Neural progenitor cell (in vitro differentiated cells): Measurements from ENCODE around the gene CIB4. TPM values are rescaled to one million over a fixed set of nuclear protein-coding genes. Genes with fewer than 3 reads are reported as not detected.

ENCODE experiments used
- DNase-seq: peaks from one replicate; pipeline ENCODE4 v3.0.0-alpha.2; 2016; ENCODE audit warnings: low spot score
- H2AFZ ChIP-seq: fragments of 200-600 bp; sonication (generic); replicated peaks from 2 replicates; pipeline ENCODE4 v1.6.1; 2016; ENCODE audit warnings: antibody characterized with exemption
- H3F3A ChIP-seq: fragments of 200-600 bp; sonication (generic); 2 replicates; pipeline ENCODE4 v1.6.1; 2016; ENCODE audit warnings: antibody characterized with exemption, low read depth
- H3K27ac ChIP-seq: fragments of 200-600 bp; sonication (generic); 2 replicates; pipeline ENCODE4 v1.5.1; 2016; ENCODE audit warnings: mild to moderate bottlenecking
- H3K27me3 ChIP-seq: fragments of 200-600 bp; sonication (generic); 2 replicates; pipeline ENCODE4 v1.6.1; 2016; ENCODE audit warnings: mild to moderate bottlenecking, moderate library complexity
- H3K36me3 ChIP-seq: fragments of 200-600 bp; sonication (generic); 2 replicates; pipeline ENCODE4 v1.5.1; 2016
- H3K4me1 ChIP-seq: fragments of 200-600 bp; sonication (generic); 2 replicates; pipeline ENCODE4 v1.6.1; 2016; ENCODE audit warnings: mixed run types
- H3K4me2 ChIP-seq: fragments of 200-600 bp; sonication (generic); 2 replicates; pipeline ENCODE4 v1.6.1; 2016
- H3K4me3 ChIP-seq: fragments of 200-600 bp; sonication (generic); 2 replicates; pipeline ENCODE4 v1.5.1; 2016
- H3K79me2 ChIP-seq: fragments of 200-600 bp; sonication (generic); 2 replicates; pipeline ENCODE4 v1.6.1; 2016; ENCODE audit warnings: low read depth
- H3K9ac ChIP-seq: fragments of 200-600 bp; sonication (generic); 2 replicates; pipeline ENCODE4 v1.6.1; 2016
- H3K9me3 ChIP-seq: fragments of 200-600 bp; sonication (generic); 2 replicates; pipeline ENCODE4 v1.5.1; 2016; ENCODE audit warnings: low read depth
- H4K20me1 ChIP-seq: fragments of 200-600 bp; sonication (generic); 2 replicates; pipeline ENCODE4 v1.6.1; 2016; ENCODE audit warnings: low read depth
- H3K27ac Mint-ChIP-seq: 3 replicates; pipeline ENCODE4 v1.8.0; 2021; ENCODE audit warnings: mixed read lengths
- H3K27me3 Mint-ChIP-seq: 2 replicates; pipeline ENCODE4 v1.8.0; 2022; ENCODE audit warnings: low read depth, mild to moderate bottlenecking, inconsistent platforms, moderate library complexity, mixed read lengths; ENCODE audit not compliant: insufficient read depth
- H3K36me3 Mint-ChIP-seq: 3 replicates; pipeline ENCODE4 v1.8.0; 2021; ENCODE audit warnings: mixed read lengths
- H3K4me1 Mint-ChIP-seq: 3 replicates; pipeline ENCODE4 v1.8.0; 2021; ENCODE audit warnings: mixed read lengths
- H3K4me3 Mint-ChIP-seq: 3 replicates; pipeline ENCODE4 v1.8.0; 2021; ENCODE audit warnings: mild to moderate bottlenecking, moderate library complexity, mixed read lengths
- H3K9me3 Mint-ChIP-seq: 3 replicates; pipeline ENCODE4 v1.8.0; 2020; ENCODE audit warnings: mixed read lengths
- EZH2 ChIP-seq: fragments of 200-600 bp; sonication (generic); IDR thresholded peaks from 2 replicates; pipeline ENCODE4 v1.6.1; 2017; ENCODE audit warnings: antibody characterized with exemption, mild to moderate bottlenecking, moderate library complexity
- EZH2phosphoT487 ChIP-seq: fragments of 200-600 bp; sonication (generic); IDR thresholded peaks from 2 replicates; pipeline ENCODE4 v1.6.1; 2017; ENCODE audit warnings: antibody characterized with exemption
- small RNA-seq: library from RNA; depleted of rRNA; stranded (forward); fragments of <200 nt; gene quantifications from one replicate; pipeline ENCODE3, GENCODE V24; 2015
- total RNA-seq: library from RNA; depleted of rRNA; stranded (reverse); fragments of >200 nt; gene quantifications from 2 replicates; pipeline ENCODE4 v1.2.3, GENCODE V29; 2015; ENCODE audit warnings: low replicate concordance
- TF ChIP-seq, protein P1 (sequence below): fragments of 200-600 bp; sonication (generic); IDR thresholded peaks from 2 replicates; pipeline ENCODE4 v1.5.1; 2017; ENCODE audit warnings: antibody characterized with exemption, mild to moderate bottlenecking

Gene CIB4
- total RNA-seq, 1 donor from 2014 or later: not detected

- H2AFZ ChIP-seq: no peak overlapping the region
- Mint-ChIP-seq H3K4me3 (no peak overlapping the region), H3K36me3 (no peaks in the 10 kb centered on the region), H3K4me1 (peaks cover 22% of the 10 kb centered on the region), H3K27ac (no peak overlapping the region), H3K9me3 (no peaks in the 10 kb centered on the region), H3K27me3 (peaks cover 18% of the 10 kb centered on the region)
- no peak overlapping the region for H3K9ac ChIP-seq
- no peaks in the 10 kb centered on the region for H3K27me3 ChIP-seq
- H3K79me2 ChIP-seq: no peaks in the 10 kb centered on the region
- no peak overlapping the region for H3K4me3 ChIP-seq
- no peak for TF ChIP-seq EZH2
- no peak for TF ChIP-seq EZH2phosphoT487
- TF ChIP-seq, protein P1, sequence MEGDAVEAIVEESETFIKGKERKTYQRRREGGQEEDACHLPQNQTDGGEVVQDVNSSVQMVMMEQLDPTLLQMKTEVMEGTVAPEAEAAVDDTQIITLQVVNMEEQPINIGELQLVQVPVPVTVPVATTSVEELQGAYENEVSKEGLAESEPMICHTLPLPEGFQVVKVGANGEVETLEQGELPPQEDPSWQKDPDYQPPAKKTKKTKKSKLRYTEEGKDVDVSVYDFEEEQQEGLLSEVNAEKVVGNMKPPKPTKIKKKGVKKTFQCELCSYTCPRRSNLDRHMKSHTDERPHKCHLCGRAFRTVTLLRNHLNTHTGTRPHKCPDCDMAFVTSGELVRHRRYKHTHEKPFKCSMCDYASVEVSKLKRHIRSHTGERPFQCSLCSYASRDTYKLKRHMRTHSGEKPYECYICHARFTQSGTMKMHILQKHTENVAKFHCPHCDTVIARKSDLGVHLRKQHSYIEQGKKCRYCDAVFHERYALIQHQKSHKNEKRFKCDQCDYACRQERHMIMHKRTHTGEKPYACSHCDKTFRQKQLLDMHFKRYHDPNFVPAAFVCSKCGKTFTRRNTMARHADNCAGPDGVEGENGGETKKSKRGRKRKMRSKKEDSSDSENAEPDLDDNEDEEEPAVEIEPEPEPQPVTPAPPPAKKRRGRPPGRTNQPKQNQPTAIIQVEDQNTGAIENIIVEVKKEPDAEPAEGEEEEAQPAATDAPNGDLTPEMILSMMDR: no peak
- no peak for DNase-seq
- H4K20me1 ChIP-seq: no peaks in the 10 kb centered on the region
- no peaks in the 10 kb centered on the region for H3K9me3 ChIP-seq
- peak overlapping the region; percentile 27 for H3K4me2 ChIP-seq
- no peaks in the 10 kb centered on the region for H3F3A ChIP-seq
- H3K36me3 ChIP-seq: no peaks in the 10 kb centered on the region
- peaks cover 26% of the 10 kb centered on the region for H3K4me1 ChIP-seq
- H3K27ac ChIP-seq: no peak overlapping the region
Observed at GRCh38 chr2:26533661-26534060, 107.5 kb downstream of the CIB4 start.

- Histone ChIP-seq H3F3A (no peaks in the 10 kb centered on the region), H3K4me1 (peaks cover 26% of the 10 kb centered on the region), H3K27ac (no peak overlapping the region), H3K4me3 (no peak overlapping the region), H3K27me3 (no peaks in the 10 kb centered on the region), H4K20me1 (no peaks in the 10 kb centered on the region), H3K9me3 (no peaks in the 10 kb centered on the region), H3K9ac (no peak overlapping the region), H3K4me2 (peak overlapping the region; percentile 27), H3K79me2 (no peaks in the 10 kb centered on the region), H2AFZ (no peak overlapping the region), H3K36me3 (no peaks in the 10 kb centered on the region)
- peaks cover 22% of the 10 kb centered on the region for H3K4me1 Mint-ChIP-seq
- no peaks in the 10 kb centered on the region for H3K36me3 Mint-ChIP-seq
- TF ChIP-seq, protein P1: no peak
- TF ChIP-seq EZH2 (no peak), EZH2phosphoT487 (no peak)
- no peak overlapping the region for H3K27ac Mint-ChIP-seq
- H3K27me3 Mint-ChIP-seq: peaks cover 20% of the 10 kb centered on the region
- no peaks in the 10 kb centered on the region for H3K9me3 Mint-ChIP-seq
- no peak overlapping the region for H3K4me3 Mint-ChIP-seq
- DNase-seq: no peak
Observed at GRCh38 chr2:26532301-26533250, 108.6 kb downstream of the CIB4 start.

Small RNAs within 50 kb of the gene (small RNA-seq; reads per million reads assigned to genes)
- gene AC015977.1: not detected

Other genes starting within 250 kb of the CIB4 start
- gene DRC1, start 239.4 kb downstream of the CIB4 start, total RNA-seq: 0.56 TPM in 1 of 2 replicates, not detected in the other
- gene OTOF, start 163.2 kb downstream of the CIB4 start, total RNA-seq: 0.36 and 0.84 TPM in 2 replicates
- gene KCNK3, start 51.4 kb upstream of the CIB4 start, total RNA-seq: not detected in 2 replicates
- 5.6 and 11.6 TPM in 2 replicates for gene SLC35F6, start 122.9 kb upstream of the CIB4 start, total RNA-seq
- gene CENPA, start 144.7 kb upstream of the CIB4 start, total RNA-seq: 42.8 and 55.0 TPM in 2 replicates
- gene DPYSL5, start 206.8 kb upstream of the CIB4 start, total RNA-seq: 46.3 and 93.5 TPM in 2 replicates